IMR-90 (cell line): Measurements from ENCODE around the gene UBALD1. TPM values are rescaled to one million over a fixed set of nuclear protein-coding genes. Genes with fewer than 3 reads are reported as not detected.

Source experiments
- ATAC-seq: fragments of 200-7000 bp; cut with Tn5 transposase; 2 replicates; pipeline ENCODE4 v1.9.1; 2020; ENCODE audit warnings: low read depth, mild to moderate bottlenecking, moderate library complexity
- BruUV-seq: library from RNA; stranded (reverse); fragments of 400-500 nt; replicated peaks from 2 replicates; lab custom pipeline; 2021; lab: Mats Ljungman, UMichigan
- CTCF ChIA-PET: fragments of 300-600 bp; formaldehyde crosslinking; extraction: SDS; loops from one replicate; lab custom pipeline; 2021; ENCODE audit warnings: antibody characterized with exemption; lab: Yijun Ruan, JAX
- POLR2A ChIA-PET: fragments of 300-600 bp; sonication (Branson Sonifier 250); formaldehyde crosslinking; loops from one replicate; lab custom pipeline; 2022; ENCODE audit warnings: antibody characterized with exemption; ENCODE audit not compliant: unreplicated experiment; lab: Charles Lee
- DNase-seq: peaks from one replicate; pipeline ENCODE4 v3.0.0; 2013
- H2AFZ ChIP-seq: replicated peaks from 2 replicates; pipeline ENCODE3; 2013; ENCODE audit warnings: low read length, mild to moderate bottlenecking; ENCODE audit not compliant: poor library complexity
- H2AK5ac ChIP-seq: 2 replicates; pipeline ENCODE4 v1.6.1; 2013; ENCODE audit warnings: low read depth, low read length, inconsistent platforms
- H2AK9ac ChIP-seq: replicated peaks from 2 replicates; pipeline ENCODE3; 2013; ENCODE audit warnings: mild to moderate bottlenecking, low read depth, low read length, moderate library complexity; ENCODE audit not compliant: poor library complexity
- H2BK120ac ChIP-seq: 2 replicates; pipeline ENCODE4 v1.6.1; 2013; ENCODE audit warnings: low read depth, low read length, inconsistent platforms
- H2BK15ac ChIP-seq: 3 replicates; pipeline ENCODE4 v1.6.1; 2013; ENCODE audit warnings: low read depth, low read length, inconsistent platforms
- H2BK20ac ChIP-seq: 2 replicates; pipeline ENCODE4 v1.6.1; 2013; ENCODE audit warnings: low read depth, mild to moderate bottlenecking, inconsistent platforms, low read length, moderate library complexity
- H2BK5ac ChIP-seq: 2 replicates; pipeline ENCODE4 v1.6.1; 2013; ENCODE audit warnings: mild to moderate bottlenecking, low read depth, low read length, inconsistent platforms; ENCODE audit not compliant: poor library complexity, severe bottlenecking
- H3K14ac ChIP-seq: replicated peaks from 2 replicates; pipeline ENCODE4 v1.6.1; 2013; ENCODE audit warnings: low read depth, low read length, inconsistent platforms
- H3K18ac ChIP-seq: 2 replicates; pipeline ENCODE4 v1.6.1; 2013; ENCODE audit warnings: low read depth, low read length, control low read depth
- H3K23ac ChIP-seq: 2 replicates; pipeline ENCODE4 v1.6.1; 2013; ENCODE audit warnings: low read depth, low read length, inconsistent platforms
- H3K27ac ChIP-seq: 2 replicates; pipeline ENCODE4 v1.5.1; 2013; ENCODE audit warnings: mild to moderate bottlenecking, control low read depth, low read length; ENCODE audit not compliant: insufficient read depth
- H3K27me3 ChIP-seq: 2 replicates; pipeline ENCODE4 v1.6.1; 2013; ENCODE audit warnings: low read length; ENCODE audit not compliant: control insufficient read depth, insufficient read depth
- H3K36me3 ChIP-seq: 2 replicates; pipeline ENCODE4 v1.6.1; 2013; ENCODE audit warnings: low read length, mixed read lengths; ENCODE audit not compliant: control insufficient read depth, insufficient read depth
- H3K4ac ChIP-seq: 2 replicates; pipeline ENCODE4 v1.6.1; 2013; ENCODE audit warnings: low read depth, low read length, inconsistent platforms
- H3K4me1 ChIP-seq: 2 replicates; pipeline ENCODE4 v1.6.1; 2013; ENCODE audit warnings: low read length, mixed read lengths; ENCODE audit not compliant: control insufficient read depth, insufficient read depth
- H3K4me2 ChIP-seq: 2 replicates; pipeline ENCODE4 v1.6.1; 2013; ENCODE audit warnings: low read depth, mild to moderate bottlenecking, control low read depth, low read length, moderate library complexity
- H3K4me3 ChIP-seq: 2 replicates; pipeline ENCODE4 v1.5.1; 2013; ENCODE audit warnings: low read depth, mild to moderate bottlenecking, control low read depth, low read length, moderate library complexity; ENCODE audit not compliant: insufficient read depth
- H3K56ac ChIP-seq: 2 replicates; pipeline ENCODE4 v1.6.1; 2013; ENCODE audit warnings: low read length, inconsistent platforms; ENCODE audit not compliant: insufficient read depth; ENCODE audit errors: extremely low read depth
- H3K79me1 ChIP-seq, 2 experiments: 2 replicates each; pipeline ENCODE4 v1.6.1; 2013; ENCODE audit warnings: low read length in 2 of 2, inconsistent platforms in 1 of 2, low read depth in 1 of 2
- H3K9ac ChIP-seq: 2 replicates; pipeline ENCODE4 v1.6.1; 2013; ENCODE audit warnings: low read depth, low read length, control low read depth
- H3K9me1 ChIP-seq: 2 replicates; pipeline ENCODE4 v1.6.1; 2013; ENCODE audit warnings: low read length, inconsistent platforms; ENCODE audit not compliant: insufficient read depth
- H3K9me3 ChIP-seq: 2 replicates; pipeline ENCODE4 v1.6.1; 2013; ENCODE audit warnings: low read length; ENCODE audit not compliant: control insufficient read depth, insufficient read depth
- H4K20me1 ChIP-seq: 2 replicates; pipeline ENCODE4 v1.6.1; 2013; ENCODE audit warnings: low read length, inconsistent platforms; ENCODE audit not compliant: insufficient read depth
- H4K5ac ChIP-seq: 2 replicates; pipeline ENCODE4 v1.6.1; 2013; ENCODE audit warnings: mild to moderate bottlenecking, low read depth, low read length, control low read depth
- H4K8ac ChIP-seq, 2 experiments: 2 replicates each; pipeline ENCODE4 v1.6.1; 2013; ENCODE audit warnings: low read depth in 2 of 2, low read length in 2 of 2, control low read depth in 1 of 2, inconsistent platforms in 1 of 2
- H4K91ac ChIP-seq: 2 replicates; pipeline ENCODE4 v1.6.1; 2013; ENCODE audit warnings: low read depth, low read length, inconsistent platforms; ENCODE audit not compliant: insufficient read depth
- MAZ ChIP-seq: IDR thresholded peaks from 2 replicates; pipeline ENCODE4 v1.6.1; 2012; ENCODE audit warnings: low read depth, mild to moderate bottlenecking, low read length, improper control_type of control experiment, moderate library complexity, borderline replicate concordance
- POLR2A ChIP-seq: IDR thresholded peaks from 2 replicates; pipeline ENCODE4 v1.6.1; 2012; ENCODE audit warnings: mild to moderate bottlenecking, low read depth, low read length
- RAD21 ChIP-seq: IDR thresholded peaks from 2 replicates; pipeline ENCODE4 v1.6.1; 2012; ENCODE audit warnings: low read length, improper control_type of control experiment
- SMC3 ChIP-seq: fragments of 150-350 bp; IDR thresholded peaks from 2 replicates; pipeline ENCODE4 v1.6.1; 2016; ENCODE audit warnings: low read depth, mild to moderate bottlenecking, antibody characterized with exemption, low read length, moderate library complexity
- WGBS, 2 experiments: methylation state at CpG; one replicate each; pipeline versions ENCODE4 v1.1.5 to v1.1.7; 2013; ENCODE audit warnings: missing lambda C conversion rate in 2 of 2; ENCODE audit not compliant: insufficient read length in 1 of 2; ENCODE audit errors: extremely low coverage in 2 of 2; 5-methylcytosine and 5-hydroxymethylcytosine counted together
- dilution Hi-C: fragments of 300-500 bp; cut with HindIII; formaldehyde crosslinking; loops from one replicate; pipeline ENCODE4 v1.14.3; 2018; ENCODE audit warnings: low sequenced_read_pairs; ENCODE audit not compliant: unreplicated experiment
- in situ Hi-C: fragments of 300-500 bp; cut with MboI; formaldehyde crosslinking; loops from 3 replicates; pipeline ENCODE4 v1.14.3; 2019; ENCODE audit warnings: low sequenced_read_pairs, inconsistent platforms, mixed read lengths
- intact Hi-C: fragments of 100-400 bp; cut with micrococcal nuclease; formaldehyde crosslinking; loops from 2 replicates; pipeline ENCODE4 v1.10.0; 2022
- polyA plus RNA-seq, 3 experiments: library from polyadenylated mRNA; depleted of rRNA; stranded (reverse); fragments of >200 nt; gene quantifications; 2 replicates each; pipeline ENCODE4 v1.2.3, GENCODE V29; 2012; ENCODE audit warnings: low replicate concordance in 1 of 3
- total RNA-seq: library from RNA; depleted of rRNA; stranded (reverse); fragments of >200 nt; gene quantifications from 2 replicates; pipeline ENCODE4 v1.2.3, GENCODE V29; 2012
- TF ChIP-seq, protein P1 (sequence below): fragments of 150-350 bp; IDR thresholded peaks from 2 replicates; pipeline ENCODE4 v1.6.1; 2017; ENCODE audit warnings: mild to moderate bottlenecking, antibody characterized with exemption, low read length, low read depth
- TF ChIP-seq, protein P2 (sequence below): conservative IDR thresholded peaks from 2 replicates; pipeline ENCODE4 v1.5.1; 2012; ENCODE audit warnings: mild to moderate bottlenecking, low read depth, low read length, improper control_type of control experiment

UBALD1 gene
- total and polyA plus RNA-seq, 2 of the 4 experiments (the other 2 are of a cell fraction), result 1.3 to 14.5 TPM

DNA sequence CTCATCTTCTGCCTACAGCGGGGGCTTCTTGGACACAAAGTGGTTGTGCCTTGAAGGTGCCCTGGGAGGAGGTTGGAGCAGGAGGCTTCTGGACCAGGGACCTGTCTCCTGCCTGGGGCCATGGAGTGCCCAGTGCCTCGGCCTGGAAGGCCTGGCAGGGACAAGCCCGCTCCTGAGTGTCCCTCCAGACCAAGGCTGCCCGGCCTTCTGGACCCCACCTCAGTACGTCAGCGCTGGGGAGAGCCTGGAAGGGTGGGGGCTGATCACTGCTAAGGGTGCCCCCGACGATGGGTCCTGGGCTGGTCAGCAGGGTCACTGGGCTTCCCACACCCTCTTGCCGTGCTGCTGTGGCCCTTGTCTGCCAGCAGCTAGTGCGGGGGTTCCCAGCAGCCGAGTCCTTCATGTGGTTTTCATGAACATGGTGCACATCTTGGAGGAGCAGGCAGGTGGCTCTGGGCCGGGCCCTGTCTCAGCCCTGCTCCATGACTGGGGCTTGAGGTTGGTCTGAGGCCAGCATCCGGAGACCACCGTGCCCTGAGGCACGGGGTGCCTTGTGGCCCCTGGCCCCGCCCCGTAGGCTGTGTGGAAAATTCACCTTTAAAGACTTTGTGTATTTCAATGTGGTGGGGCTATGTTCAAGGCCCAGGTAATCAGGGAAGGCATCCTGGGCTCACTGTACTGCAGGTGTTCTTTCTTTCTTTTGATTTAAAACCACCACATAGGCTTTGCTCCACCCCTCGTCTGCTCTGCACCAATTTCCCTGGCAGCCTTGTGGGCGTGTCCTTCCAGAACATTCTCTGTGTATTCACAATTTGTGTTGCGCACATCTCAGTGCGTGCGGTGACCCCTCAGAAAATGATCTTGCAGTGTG lies 32.3 kb upstream of the UBALD1 start:
- Histone ChIP-seq H4K5ac (no peak overlapping the region), H3K14ac (no peak overlapping the region), H3K23ac (no peak overlapping the region), H3K27ac (no peak overlapping the region), H3K4ac (no peak overlapping the region), H2BK120ac (no peak overlapping the region), H4K91ac (no peak overlapping the region), H3K9me1 (no peaks in the 10 kb centered on the region), H2BK15ac (no peak overlapping the region), H4K20me1 (peaks cover 63% of the 10 kb centered on the region), H3K4me1 (no peaks in the 10 kb centered on the region), H2AK9ac (no peak overlapping the region), H3K4me2 (no peak overlapping the region), H2AFZ (no peak overlapping the region), H3K9ac (no peak overlapping the region), H4K8ac (no peak overlapping the region), H3K9me3 (no peaks in the 10 kb centered on the region), H3K56ac (no peak overlapping the region), H3K79me1 (peaks cover 15 to 60% of the 10 kb centered on the region in 2 experiments), H3K36me3 (peaks cover 25% of the 10 kb centered on the region), H3K4me3 (no peak overlapping the region), H2BK5ac (no peak overlapping the region), H3K27me3 (no peaks in the 10 kb centered on the region), H2BK20ac (no peak overlapping the region), H3K18ac (no peak overlapping the region), H2AK5ac (no peak overlapping the region)
- WGBS, 2 experiments, result 96% methylated on average over 12 of the region's 22 CpGs; no CpG with 5 or more reads in 1 of the 2 experiments
- dilution Hi-C loops (no loop called here), intact Hi-C loops (no loop called here), in situ Hi-C loops (no loop called here)
- CTCF ChIA-PET, result no interaction called here
- ATAC-seq (no peak), DNase-seq (no peak)
- TF ChIP-seq MAZ (no peak), SMC3 (no peak), RAD21 (no peak), POLR2A (no peak)
- TF ChIP-seq, protein P1, sequence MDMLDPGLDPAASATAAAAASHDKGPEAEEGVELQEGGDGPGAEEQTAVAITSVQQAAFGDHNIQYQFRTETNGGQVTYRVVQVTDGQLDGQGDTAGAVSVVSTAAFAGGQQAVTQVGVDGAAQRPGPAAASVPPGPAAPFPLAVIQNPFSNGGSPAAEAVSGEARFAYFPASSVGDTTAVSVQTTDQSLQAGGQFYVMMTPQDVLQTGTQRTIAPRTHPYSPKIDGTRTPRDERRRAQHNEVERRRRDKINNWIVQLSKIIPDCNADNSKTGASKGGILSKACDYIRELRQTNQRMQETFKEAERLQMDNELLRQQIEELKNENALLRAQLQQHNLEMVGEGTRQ, result no peak
- TF ChIP-seq, protein P2, sequence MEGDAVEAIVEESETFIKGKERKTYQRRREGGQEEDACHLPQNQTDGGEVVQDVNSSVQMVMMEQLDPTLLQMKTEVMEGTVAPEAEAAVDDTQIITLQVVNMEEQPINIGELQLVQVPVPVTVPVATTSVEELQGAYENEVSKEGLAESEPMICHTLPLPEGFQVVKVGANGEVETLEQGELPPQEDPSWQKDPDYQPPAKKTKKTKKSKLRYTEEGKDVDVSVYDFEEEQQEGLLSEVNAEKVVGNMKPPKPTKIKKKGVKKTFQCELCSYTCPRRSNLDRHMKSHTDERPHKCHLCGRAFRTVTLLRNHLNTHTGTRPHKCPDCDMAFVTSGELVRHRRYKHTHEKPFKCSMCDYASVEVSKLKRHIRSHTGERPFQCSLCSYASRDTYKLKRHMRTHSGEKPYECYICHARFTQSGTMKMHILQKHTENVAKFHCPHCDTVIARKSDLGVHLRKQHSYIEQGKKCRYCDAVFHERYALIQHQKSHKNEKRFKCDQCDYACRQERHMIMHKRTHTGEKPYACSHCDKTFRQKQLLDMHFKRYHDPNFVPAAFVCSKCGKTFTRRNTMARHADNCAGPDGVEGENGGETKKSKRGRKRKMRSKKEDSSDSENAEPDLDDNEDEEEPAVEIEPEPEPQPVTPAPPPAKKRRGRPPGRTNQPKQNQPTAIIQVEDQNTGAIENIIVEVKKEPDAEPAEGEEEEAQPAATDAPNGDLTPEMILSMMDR, result no peak
- POLR2A ChIA-PET, result no interaction called here
- no TSS peak for BruUV-seq
